Glomerular visceral epithelial cell (primary cell): ENCODE results near the gene ANKH.
A peak's percentile ranks its signal among the peaks of the same experiment; 100 is the strongest.

Source experiments
- DNase-seq: peaks from one replicate; pipeline ENCODE4 v3.0.0-alpha.2; 2016; ENCODE audit errors: extremely low spot score

ANKH gene

GRCh38 chr5:14684757-14685156 lies 186.8 kb downstream of the ANKH start:
- no peak for DNase-seq

GRCh38 chr5:14683906-14684455 lies 187.6 kb downstream of the ANKH start:
- no peak for DNase-seq

DNA sequence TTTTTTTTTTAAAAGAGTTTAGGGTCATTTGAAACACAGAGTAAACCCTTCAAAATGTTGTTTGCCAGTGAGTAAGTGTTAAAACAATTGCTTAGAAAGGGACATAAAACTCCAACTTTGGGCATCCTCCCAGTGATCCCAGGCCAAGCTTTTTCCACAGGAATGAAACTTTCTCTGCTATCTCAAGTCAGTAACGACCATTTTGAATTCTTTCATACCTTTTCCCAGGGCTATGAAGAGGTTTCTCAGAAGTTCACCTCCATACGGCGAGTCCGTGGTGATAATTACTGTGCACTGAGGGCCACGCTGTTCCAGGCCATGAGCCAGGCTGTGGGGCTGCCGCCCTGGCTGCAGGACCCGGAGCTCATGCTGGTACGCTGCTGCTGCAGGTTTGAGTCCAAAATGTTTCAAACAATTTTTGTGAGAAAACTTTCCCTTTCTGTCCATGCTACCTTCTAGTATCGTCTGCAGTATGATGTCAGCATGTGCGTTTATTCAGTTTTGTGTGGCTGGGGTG lies 190.3 kb downstream of the ANKH start:
- DNase-seq = no peak

GRCh38 chr5:14679595-14679994 lies 192.0 kb downstream of the ANKH start:
- DNase-seq = no peak

DNA sequence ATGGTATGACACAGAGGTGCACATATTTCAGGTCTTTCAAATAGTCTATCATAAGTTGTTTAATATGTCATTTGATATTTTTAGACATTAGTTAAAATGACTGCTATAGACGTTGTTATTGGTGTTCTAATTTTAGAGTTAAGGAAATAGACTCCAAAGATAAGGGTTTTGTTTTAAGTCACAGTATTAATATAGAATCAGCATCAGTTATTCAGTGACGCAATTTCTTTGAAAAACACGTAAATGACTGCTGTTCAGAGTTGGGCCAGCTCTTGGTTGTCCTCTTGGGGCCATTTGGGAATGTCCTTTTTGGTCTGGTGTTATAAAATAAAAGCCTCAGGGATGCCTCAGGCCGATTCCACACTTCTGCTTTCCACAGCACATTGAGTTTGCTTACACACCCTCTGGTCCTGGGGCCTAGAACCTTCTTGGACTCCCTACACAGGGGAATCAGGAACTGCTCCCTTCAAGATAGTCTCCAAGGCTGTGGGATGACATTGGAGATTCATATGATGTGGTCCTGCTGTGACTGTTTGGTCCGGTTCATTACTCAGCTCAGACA lies 192.7 kb downstream of the ANKH start:
- no peak for DNase-seq

GRCh38 chr5:14676320-14676719 lies 195.3 kb downstream of the ANKH start:
- DNase-seq = peak; percentile 81

GRCh38 chr5:14675865-14676300 lies 195.7 kb downstream of the ANKH start:
- DNase-seq = no peak

- DNase-seq = no peak
Measured at GRCh38 chr5:14674983-14675854, 196.4 kb downstream of the ANKH start.

DNA sequence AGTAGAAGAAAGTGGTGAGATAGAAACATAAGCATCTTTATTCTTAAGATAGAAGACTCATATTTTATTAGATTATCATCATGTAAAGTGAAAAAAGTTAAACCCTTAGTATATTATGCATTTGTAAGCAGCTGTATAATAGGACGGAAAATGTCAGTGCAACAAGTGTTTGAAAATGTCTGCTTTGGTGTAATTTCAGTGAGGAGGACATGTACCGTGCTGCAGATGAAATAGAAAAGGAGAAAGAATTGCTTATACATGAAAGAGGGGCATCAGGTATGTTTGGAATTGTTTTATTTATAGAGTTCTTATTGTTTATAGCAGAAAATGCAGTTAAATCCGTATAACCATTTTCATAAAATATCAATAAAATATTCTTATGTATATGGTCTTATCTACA lies 198.1 kb downstream of the ANKH start:
- no peak for DNase-seq

- DNase-seq = peak; percentile 56
Measured at GRCh38 chr5:14672484-14673394, 198.8 kb downstream of the ANKH start.

GRCh38 chr5:14672082-14672481 lies 199.5 kb downstream of the ANKH start:
- no peak for DNase-seq

- peak; percentile 33 for DNase-seq
Measured at GRCh38 chr5:14671414-14671813, 200.2 kb downstream of the ANKH start.

DNA sequence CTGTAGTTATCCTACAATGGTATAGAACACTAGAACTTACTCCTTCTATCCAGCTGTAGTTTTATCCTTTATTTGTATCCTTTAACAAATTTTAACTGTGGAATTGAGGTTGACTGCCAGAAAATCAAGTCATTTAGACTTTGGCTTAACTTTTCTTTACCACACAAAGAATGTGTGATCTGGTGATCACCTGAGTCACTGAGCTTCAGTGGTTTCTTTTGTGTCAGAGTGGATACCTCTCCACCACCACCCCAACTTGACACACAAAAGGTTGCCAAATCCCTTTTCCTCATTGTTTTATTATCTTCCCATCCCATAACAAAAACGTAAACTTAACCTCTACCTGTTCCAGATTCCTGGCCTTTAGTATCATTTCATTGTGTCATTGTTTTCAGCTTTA lies 201.6 kb downstream of the ANKH start:
- DNase-seq = peak; percentile 52

GRCh38 chr5:14669415-14669814 lies 202.2 kb downstream of the ANKH start:
- no peak for DNase-seq

GRCh38 chr5:14668181-14668591 lies 203.4 kb downstream of the ANKH start:
- DNase-seq = no peak

DNA sequence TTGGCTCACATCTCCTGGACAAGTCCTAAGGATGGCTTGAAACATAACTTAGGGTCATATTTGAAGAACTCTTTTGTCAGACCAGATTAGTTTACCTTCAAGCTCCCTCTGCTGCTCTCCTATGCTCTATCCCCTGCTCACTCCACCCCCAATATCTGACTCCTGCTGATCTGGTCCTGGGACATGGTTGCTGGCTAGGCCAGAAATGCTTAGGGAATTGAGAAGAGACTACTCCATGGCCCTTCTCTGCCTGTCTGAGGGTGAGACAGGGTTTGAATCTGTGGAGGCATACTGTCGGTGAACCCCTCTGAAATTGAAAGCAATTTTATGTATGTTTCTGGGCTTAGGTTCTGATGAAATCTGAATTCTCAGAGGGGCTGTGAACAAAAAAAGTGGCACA lies 203.8 kb downstream of the ANKH start:
- DNase-seq = no peak

DNA sequence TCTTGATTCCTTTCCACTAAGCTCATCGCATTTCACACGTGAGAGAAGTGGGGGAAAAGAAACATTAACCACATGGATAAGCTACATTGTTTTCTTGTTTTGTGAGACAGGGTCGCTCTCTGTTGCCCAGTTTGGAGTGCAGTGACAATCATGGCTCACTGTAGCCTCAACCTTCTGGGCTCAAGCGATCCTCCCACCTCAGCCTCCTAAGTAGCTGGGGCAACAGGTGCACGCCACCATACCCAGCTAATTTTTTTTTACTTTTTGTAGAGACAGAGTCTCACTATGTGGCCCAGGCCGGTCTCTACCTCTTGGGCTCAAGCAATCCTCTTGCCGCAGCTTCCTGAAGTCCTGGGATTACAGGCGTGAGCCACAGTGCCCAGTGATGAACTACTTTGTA lies 204.3 kb downstream of the ANKH start:
- no peak for DNase-seq

DNA sequence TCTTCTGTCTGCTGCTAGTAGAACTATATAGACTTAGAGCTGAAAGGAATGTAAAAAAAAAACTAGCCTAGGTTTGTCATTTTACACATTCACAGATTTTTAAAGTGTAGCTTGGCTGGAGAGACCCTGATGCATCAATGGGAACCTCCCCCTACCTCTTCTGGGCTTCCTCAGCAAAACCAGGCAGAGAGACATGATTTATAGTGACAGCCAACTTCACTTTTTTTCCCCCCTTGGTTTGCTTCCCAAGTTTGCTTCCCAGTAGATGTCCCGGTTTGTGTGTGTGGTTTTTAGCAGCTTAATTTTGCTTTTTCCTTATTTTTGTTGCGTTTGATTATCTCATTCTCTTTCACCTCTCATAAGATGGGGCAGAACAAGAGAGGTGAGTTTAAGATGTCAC lies 205.2 kb downstream of the ANKH start:
- no peak for DNase-seq

GRCh38 chr5:14665949-14666348 lies 205.6 kb downstream of the ANKH start:
- peak; percentile 54 for DNase-seq

DNA sequence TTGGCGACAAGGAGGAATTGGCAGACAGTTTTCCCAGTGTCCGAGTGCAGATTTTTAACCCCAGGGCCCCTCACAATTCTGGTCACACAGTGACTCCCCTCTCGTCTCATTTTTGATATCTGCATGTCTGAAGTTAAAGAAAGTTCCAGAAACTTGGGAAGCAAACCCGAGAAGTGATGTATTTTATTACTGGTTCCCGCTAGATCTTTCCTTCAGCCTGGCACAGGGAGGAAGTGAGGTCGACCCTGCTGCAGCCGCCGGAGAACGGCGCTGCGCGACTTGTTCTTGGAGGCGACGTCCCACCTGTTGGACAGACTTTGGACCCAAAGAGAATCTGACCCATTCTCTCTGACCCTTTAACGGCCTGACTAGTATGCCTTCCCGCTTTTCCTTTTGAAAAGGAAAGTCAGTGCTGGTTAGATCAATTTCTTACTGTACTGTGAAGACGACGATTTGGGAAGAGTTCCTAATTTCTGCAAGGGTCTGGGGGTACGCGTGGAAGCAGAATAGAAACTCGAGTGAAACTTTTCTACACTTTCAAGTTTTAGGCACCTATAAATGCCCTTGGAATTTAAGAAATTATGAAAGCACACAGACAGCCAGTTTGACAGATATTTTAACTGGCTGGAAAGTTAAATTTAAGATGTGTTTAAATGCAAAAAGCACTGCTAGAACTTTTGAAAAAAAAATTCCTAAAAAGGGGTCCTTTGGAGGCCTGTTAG lies 206.3 kb downstream of the ANKH start:
- DNase-seq = peak; percentile 37
